HG03565 (cell line): ENCODE measurements around the gene KIAA0319L.

ENCODE experiments used
- ATAC-seq: cut with Tn5 transposase; IDR thresholded peaks from one replicate; pipeline ENCODE4 v1.9.1; 2021; ENCODE audit warnings: mild to moderate bottlenecking, moderate library complexity; ENCODE audit not compliant: unreplicated experiment

KIAA0319L gene

DNA sequence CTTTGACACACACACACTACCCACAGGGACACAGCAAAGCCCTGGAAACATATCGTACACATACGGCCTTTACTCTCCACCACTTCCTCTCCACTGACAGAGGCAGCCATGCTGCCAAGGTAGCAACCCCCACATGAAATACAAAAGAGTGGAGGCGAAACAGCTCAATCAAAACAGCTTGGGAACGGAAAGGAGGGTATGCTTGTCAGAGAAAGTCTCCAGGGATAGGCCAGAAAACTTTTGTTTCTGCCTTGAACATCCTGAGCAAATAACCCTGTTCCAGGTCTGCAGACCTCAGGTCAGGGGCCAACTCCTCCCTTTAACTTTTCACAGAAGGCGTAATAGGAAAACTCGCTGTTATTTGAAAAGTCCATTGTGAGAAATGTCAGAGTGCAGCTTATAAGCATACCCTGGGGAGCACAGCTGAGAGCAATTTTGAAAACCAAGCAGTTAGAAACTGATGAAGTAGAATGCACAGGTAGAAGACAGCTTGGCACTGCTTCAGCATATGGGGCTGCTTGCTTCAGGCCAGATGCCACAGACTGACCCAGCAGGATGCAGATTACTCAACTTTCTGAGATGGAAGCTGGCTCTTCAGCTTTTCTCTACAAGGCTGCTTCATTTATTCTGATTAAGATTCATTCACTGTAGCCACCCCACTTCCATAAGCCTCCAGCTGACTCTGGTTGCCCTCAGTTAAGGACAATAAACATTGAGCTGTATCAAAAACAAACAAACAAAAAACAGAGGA is 18.0 kb downstream of the KIAA0319L start:
- ATAC-seq = no peak

GRCh38 chr1:35537806-35538205 is 19.4 kb downstream of the KIAA0319L start:
- ATAC-seq = no peak

GRCh38 chr1:35536556-35537162 is 20.5 kb downstream of the KIAA0319L start:
- no peak for ATAC-seq

- no peak for ATAC-seq
These were observed 22.0 kb downstream of the KIAA0319L start for GRCh38 chr1:35535243-35535642.

DNA sequence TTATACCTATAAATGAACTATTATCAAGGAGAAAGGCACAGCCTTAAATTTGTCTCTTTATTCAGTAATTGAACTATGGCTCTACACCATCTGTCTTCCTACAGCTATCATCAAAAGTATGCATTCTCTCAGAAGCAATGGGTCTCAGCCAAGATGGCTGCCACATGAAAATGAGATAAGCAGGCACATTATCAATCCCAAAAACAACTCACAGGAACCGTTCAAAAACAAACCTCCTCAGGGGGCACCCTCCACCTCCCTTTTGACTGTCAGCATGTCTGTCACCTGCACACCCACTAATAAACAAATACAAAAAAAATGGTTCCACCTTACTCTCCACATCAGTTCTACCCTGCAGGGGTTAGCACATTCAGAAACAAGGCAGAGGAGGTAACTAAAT is 23.6 kb downstream of the KIAA0319L start:
- ATAC-seq = no peak

- ATAC-seq = no peak
These were observed 24.5 kb downstream of the KIAA0319L start for GRCh38 chr1:35532497-35533223.

DNA sequence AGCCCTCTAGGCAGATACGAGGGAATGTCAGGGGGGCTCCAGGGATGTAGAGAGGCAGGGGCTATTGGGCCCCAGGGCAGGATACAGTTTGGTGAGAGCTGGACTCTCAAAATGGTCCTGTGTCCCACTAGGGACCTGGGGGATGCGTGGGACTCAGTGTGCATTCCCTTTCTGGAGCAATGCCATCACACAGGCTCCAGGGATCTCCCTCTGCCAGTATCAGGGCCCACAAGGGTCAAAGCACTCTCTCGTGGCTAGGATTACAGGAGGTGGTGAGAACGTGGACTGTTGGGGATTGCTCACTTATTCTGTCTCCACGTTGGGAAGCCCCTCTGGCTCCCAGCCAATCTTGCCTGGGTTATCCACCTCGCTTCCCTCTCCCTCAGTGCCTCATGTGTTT is 25.8 kb downstream of the KIAA0319L start:
- ATAC-seq = no peak

- no peak for ATAC-seq
These were observed 26.3 kb downstream of the KIAA0319L start for GRCh38 chr1:35530946-35531345.

- ATAC-seq = no peak
These were observed 27.0 kb downstream of the KIAA0319L start for GRCh38 chr1:35530168-35530567.

- ATAC-seq = no peak
These were observed 33.1 kb downstream of the KIAA0319L start for GRCh38 chr1:35524106-35524505.

- ATAC-seq = no peak
These were observed 37.8 kb downstream of the KIAA0319L start for GRCh38 chr1:35519432-35519831.

GRCh38 chr1:35518183-35518582 is 39.0 kb downstream of the KIAA0319L start:
- no peak for ATAC-seq

- no peak for ATAC-seq
These were observed 45.9 kb downstream of the KIAA0319L start for GRCh38 chr1:35511305-35511704.

DNA sequence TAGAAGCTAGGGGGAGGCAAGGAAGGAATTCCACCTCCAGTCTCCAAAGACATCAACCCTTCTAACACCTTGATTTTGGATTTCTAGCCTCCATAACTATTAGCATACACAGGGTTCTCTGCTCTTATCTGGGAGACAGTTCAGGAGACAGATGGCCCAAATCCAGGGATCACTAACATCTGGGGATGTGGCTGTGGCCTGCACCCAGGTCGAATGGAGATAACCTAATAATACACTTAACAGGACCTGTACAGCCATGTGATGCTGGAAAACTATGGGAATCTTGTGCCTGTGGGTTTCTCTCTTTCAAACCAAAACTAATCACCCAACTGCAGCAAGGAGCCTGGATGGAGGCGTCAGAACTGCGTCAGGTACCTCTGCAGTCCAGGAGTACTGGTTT is 47.6 kb downstream of the KIAA0319L start:
- ATAC-seq = no peak

GRCh38 chr1:35507947-35508346 is 49.3 kb downstream of the KIAA0319L start:
- ATAC-seq = no peak

DNA sequence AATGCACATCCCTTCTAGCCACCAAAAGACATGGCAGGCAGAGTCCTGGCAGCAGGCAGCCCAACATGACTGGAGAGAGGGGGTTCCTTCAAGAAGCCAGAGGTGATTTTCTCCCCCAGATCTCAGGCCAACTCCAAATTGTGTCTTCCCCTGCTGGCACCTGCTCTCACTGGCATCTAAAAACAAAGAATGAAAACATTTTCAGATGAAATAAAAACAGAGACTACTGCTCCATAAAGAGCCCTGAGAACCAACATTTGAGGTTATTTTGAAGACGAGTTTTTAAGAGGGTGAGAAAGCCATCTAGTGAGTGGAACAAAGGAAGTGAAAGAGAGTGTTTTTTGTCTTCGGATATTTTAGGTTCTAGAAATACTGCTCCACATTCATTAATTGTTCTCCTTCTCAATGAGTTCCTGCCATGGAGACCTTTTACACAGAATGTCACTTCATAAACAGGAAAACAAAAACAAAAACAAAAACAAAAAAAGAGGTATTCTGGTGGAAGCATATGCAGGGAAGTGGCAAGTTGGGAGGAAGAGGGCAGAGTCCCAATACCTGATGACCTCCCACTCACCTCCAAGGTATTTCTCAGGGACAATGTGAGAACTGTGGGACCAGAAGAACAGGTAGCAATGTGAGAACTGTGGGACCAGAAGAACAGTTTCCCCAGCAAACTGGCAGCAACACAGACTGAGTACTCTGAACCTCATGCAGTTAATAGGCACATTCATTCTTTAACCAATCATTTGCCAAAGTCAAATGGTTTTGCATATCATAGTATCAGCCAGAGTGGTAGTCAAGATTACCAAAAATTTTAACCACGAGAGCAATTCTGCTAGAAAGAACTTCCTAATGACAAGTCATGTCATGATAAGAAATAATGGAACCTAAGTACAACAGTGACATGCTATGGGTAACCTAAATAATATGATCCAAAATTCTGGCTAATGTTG is 50.0 kb downstream of the KIAA0319L start:
- ATAC-seq = no peak

GRCh38 chr1:35505911-35506798 is 51.0 kb downstream of the KIAA0319L start:
- ATAC-seq = no peak

DNA sequence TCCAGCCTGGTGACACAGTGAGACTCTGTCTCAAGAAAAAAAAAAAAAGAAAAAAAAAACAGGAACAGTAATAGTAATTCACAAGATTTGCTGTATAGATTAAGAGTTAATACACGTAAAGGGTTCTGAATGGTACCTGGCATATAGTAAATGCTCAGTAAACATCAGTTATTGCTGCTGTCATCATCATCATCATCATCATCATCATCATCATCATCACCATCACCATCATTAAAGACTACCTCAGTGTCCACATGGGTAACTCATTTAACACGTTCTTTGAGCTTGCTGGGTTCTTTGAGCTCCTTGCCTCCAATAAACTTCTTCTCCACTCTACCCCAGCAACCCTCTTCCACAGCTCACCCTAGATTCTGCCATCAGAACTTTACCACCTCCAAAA is 55.0 kb downstream of the KIAA0319L start:
- ATAC-seq = no peak

DNA sequence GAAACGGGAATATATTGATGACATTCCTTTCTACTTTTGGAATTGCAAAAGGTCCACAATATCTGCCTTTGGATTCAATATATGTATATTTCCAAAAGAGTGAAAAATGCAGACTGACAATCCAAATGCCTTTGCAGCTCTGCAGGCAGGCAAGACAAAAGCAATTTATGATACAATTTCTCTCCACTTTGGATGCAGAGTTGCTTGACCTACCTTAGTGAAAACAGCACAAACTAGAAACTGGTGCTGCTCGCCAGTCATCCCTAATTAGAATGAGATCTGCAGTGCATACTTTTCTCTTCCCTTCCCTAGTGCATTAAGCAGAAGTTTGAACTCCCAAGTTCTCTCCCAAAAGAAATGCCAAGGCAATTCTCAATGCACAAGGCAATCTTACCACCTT is 56.8 kb downstream of the KIAA0319L start:
- ATAC-seq = no peak

DNA sequence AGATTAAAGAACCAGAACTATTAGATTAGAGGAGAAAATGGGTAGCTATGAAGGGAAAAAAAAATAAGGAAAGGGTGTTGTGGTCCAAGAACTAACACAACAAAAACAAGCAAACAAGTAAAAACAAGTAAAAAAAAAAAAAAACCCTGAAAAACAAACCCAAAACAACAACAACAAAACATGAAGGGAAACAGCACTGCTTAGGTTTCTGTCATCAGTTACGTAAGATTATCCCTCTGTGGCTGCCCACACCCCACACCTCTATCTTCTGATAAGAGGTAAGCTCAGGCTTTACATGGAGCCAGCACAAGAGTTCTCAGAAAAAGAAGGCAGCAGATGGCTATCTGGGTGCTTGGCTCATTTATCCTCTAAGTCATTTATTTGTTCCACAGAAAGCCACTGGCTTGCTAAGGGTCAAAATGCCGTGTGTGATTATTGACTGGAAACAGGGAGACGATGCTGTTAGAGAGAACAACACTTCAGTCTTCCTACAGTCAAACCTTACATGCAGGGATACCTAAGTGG is 57.5 kb downstream of the KIAA0319L start:
- no peak for ATAC-seq
